ENCODE measurements around the gene TNFRSF1B.

Gene TNFRSF1B

GRCh38 chr1:12158357-12159092, 8.3 kb upstream of the TNFRSF1B start:
- DNase-seq = no peak

- DNase-seq = no peak
Observed at GRCh38 chr1:12159816-12160215, 7.0 kb upstream of the TNFRSF1B start.

- no peak for DNase-seq
Observed at GRCh38 chr1:12161324-12161661, 5.5 kb upstream of the TNFRSF1B start.

GRCh38 chr1:12161662-12162458, 4.9 kb upstream of the TNFRSF1B start:
- no peak for DNase-seq

GRCh38 chr1:12162459-12163137, 4.2 kb upstream of the TNFRSF1B start:
- DNase-seq = no peak

- DNase-seq = no peak
Observed at GRCh38 chr1:12163210-12163609, 3.6 kb upstream of the TNFRSF1B start.

GRCh38 chr1:12164210-12164609, 2.6 kb upstream of the TNFRSF1B start:
- DNase-seq = no peak

- no peak for DNase-seq
Observed at GRCh38 chr1:12165342-12165741, 1.4 kb upstream of the TNFRSF1B start.

- DNase-seq = no peak
Observed at GRCh38 chr1:12167493-12168429, 970 bp downstream of the TNFRSF1B start.

- no peak for DNase-seq
Observed at GRCh38 chr1:12168451-12169160, 1.8 kb downstream of the TNFRSF1B start.

- DNase-seq = no peak
Observed at GRCh38 chr1:12169442-12170135, 2.8 kb downstream of the TNFRSF1B start.

GRCh38 chr1:12170263-12170671, 3.5 kb downstream of the TNFRSF1B start:
- no peak for DNase-seq

GRCh38 chr1:12171206-12172041, 4.6 kb downstream of the TNFRSF1B start:
- DNase-seq = no peak

- DNase-seq = no peak
Observed at GRCh38 chr1:12172042-12172851, 5.5 kb downstream of the TNFRSF1B start.

- DNase-seq = no peak
Observed at GRCh38 chr1:12173041-12173509, 6.3 kb downstream of the TNFRSF1B start.

- DNase-seq = no peak
Observed at GRCh38 chr1:12173631-12174121, 6.9 kb downstream of the TNFRSF1B start.

GRCh38 chr1:12174924-12175810, 8.4 kb downstream of the TNFRSF1B start:
- DNase-seq = no peak

All from NCI-H1048 (cell line).